GM12878 (cell line): ENCODE data around the gene TWF1. TPM values are rescaled to one million over a fixed set of nuclear protein-coding genes. Genes with fewer than 3 reads are reported as not detected.

Source experiments
- BCL3 ChIP-seq: IDR thresholded peaks from 2 replicates; pipeline ENCODE4 v1.6.1; 2011; ENCODE audit warnings: borderline replicate concordance, low read depth, mild to moderate bottlenecking, moderate library complexity, low read length; ENCODE audit not compliant: insufficient read depth, poor library complexity, severe bottlenecking
- CTCF ChIP-seq, 3 experiments: IDR thresholded peaks in 2 of 3; conservative IDR thresholded peaks in 1 of 3; 2 replicates each; pipeline ENCODE4 v1.5.1; 2011; ENCODE audit warnings: low read depth in 3 of 3, low read length in 3 of 3, mild to moderate bottlenecking in 3 of 3, control low read depth in 2 of 3, moderate library complexity in 2 of 3, inconsistent platforms in 1 of 3, mixed read lengths in 1 of 3; ENCODE audit not compliant: control insufficient read depth in 2 of 3, insufficient read depth in 1 of 3; ENCODE audit errors: extremely low read depth in 1 of 3
- FOS ChIP-seq: IDR thresholded peaks from 3 replicates; pipeline ENCODE4 v1.6.1; 2011; ENCODE audit warnings: borderline replicate concordance; ENCODE audit not compliant: insufficient read length; ENCODE audit errors: extremely low read depth
- GABPA ChIP-seq: IDR thresholded peaks from 2 replicates; pipeline ENCODE4 v1.6.1; 2014; ENCODE audit warnings: antibody characterized with exemption, low read depth, mild to moderate bottlenecking, inconsistent platforms
- KAT2A ChIP-seq: conservative IDR thresholded peaks from 2 replicates; pipeline ENCODE4 v1.6.1; 2011; ENCODE audit warnings: low read depth, low read length; ENCODE audit not compliant: control insufficient read depth
- KLF5 ChIP-seq: fragments of 450-650 bp; IDR thresholded peaks from 2 replicates; pipeline ENCODE4 v1.6.1; 2014; ENCODE audit warnings: mild to moderate bottlenecking; ENCODE audit not compliant: partially characterized antibody
- MLLT1 ChIP-seq: fragments of 450-650 bp; IDR thresholded peaks from 2 replicates; pipeline ENCODE4 v1.6.1; 2016; ENCODE audit warnings: mild to moderate bottlenecking
- MTA2 ChIP-seq: fragments of 450-650 bp; IDR thresholded peaks from 2 replicates; pipeline ENCODE4 v1.6.1; 2016; ENCODE audit warnings: low read depth, mild to moderate bottlenecking, moderate library complexity
- NBN ChIP-seq: fragments of 450-650 bp; IDR thresholded peaks from 2 replicates; pipeline ENCODE4 v1.6.1; 2016
- NFIC ChIP-seq: IDR thresholded peaks from 2 replicates; pipeline ENCODE4 v1.6.1; 2012; ENCODE audit warnings: low read depth, mild to moderate bottlenecking, inconsistent platforms, low read length, moderate library complexity
- RBBP5 ChIP-seq: fragments of 200-600 bp; sonication (generic); conservative IDR thresholded peaks from 2 replicates; pipeline ENCODE4 v1.6.1; 2016
- RUNX3 ChIP-seq: IDR thresholded peaks from 2 replicates; pipeline ENCODE4 v1.6.1; 2012; ENCODE audit warnings: low read length, inconsistent platforms
- SIN3A ChIP-seq: IDR thresholded peaks from 2 replicates; pipeline ENCODE4 v1.6.1; 2012; ENCODE audit warnings: low read depth, low read length, improper control_type of control experiment
- SRF ChIP-seq, 2 experiments: IDR thresholded peaks; 2 replicates each; pipeline ENCODE4 v1.6.1; 2011; ENCODE audit warnings: low read depth in 2 of 2, low read length in 2 of 2, mild to moderate bottlenecking in 1 of 2, moderate library complexity in 1 of 2
- TCF7 ChIP-seq: IDR thresholded peaks from 2 replicates; pipeline ENCODE4 v1.6.1; 2014; ENCODE audit warnings: antibody characterized with exemption, borderline replicate concordance
- ZNF274 ChIP-seq: IDR thresholded peaks from one replicate; pipeline ENCODE4 v1.8.0; 2011; ENCODE audit not compliant: insufficient read length, insufficient read depth
- ZNF622 ChIP-seq: fragments of 450-650 bp; IDR thresholded peaks from 2 replicates; pipeline ENCODE4 v1.6.1; 2017; ENCODE audit warnings: mild to moderate bottlenecking, inconsistent platforms
- polyA plus RNA-seq, 11 experiments: library from polyadenylated mRNA; depleted of rRNA in 4 of 11; unstranded in 6 of 11; stranded (reverse) in 5 of 11; fragments of >200 nt; fragmentation: Nextera tagmentation in 4 of 11; fragmentation: Illumina TruSeq in 1 of 11; extraction: Ambion mirVana in 4 of 11; extraction: Trizol in 1 of 11; gene quantifications; 1 replicate in 1 of 11; 2 replicates in 10 of 11; pipeline versions ENCODE4 v1.2.1 to v1.2.3, GENCODE V29; 2011 to 2016; ENCODE audit warnings: inconsistent platforms in 2 of 11, missing spikeins in 2 of 11, low read depth in 1 of 11
- total RNA-seq, 4 experiments: library from RNA; depleted of rRNA in 3 of 4; stranded (reverse); fragments of >200 nt in 3 of 4; fragmentation: Illumina TruSeq in 1 of 4; extraction: Trizol in 1 of 4; gene quantifications; 2 replicates each; pipeline versions ENCODE4 v1.2.1 to v1.2.3, GENCODE V29; 2013 to 2021
- TF ChIP-seq, protein P1 (sequence below): IDR thresholded peaks from 2 replicates; pipeline ENCODE4 v1.6.1; 2012; ENCODE audit warnings: mild to moderate bottlenecking, low read depth, low read length
- TF ChIP-seq, protein P2 (sequence below): IDR thresholded peaks from 2 replicates; pipeline ENCODE4 v1.6.1; 2012; ENCODE audit warnings: low read depth, low read length, improper control_type of control experiment

TWF1 gene
- total and polyA plus RNA-seq, 10 of the 15 experiments (the other 5 are each of a cell fraction or from before 2014, with no cell fraction given) = 8.7 to 23.5 (median 18.4) TPM

DNA sequence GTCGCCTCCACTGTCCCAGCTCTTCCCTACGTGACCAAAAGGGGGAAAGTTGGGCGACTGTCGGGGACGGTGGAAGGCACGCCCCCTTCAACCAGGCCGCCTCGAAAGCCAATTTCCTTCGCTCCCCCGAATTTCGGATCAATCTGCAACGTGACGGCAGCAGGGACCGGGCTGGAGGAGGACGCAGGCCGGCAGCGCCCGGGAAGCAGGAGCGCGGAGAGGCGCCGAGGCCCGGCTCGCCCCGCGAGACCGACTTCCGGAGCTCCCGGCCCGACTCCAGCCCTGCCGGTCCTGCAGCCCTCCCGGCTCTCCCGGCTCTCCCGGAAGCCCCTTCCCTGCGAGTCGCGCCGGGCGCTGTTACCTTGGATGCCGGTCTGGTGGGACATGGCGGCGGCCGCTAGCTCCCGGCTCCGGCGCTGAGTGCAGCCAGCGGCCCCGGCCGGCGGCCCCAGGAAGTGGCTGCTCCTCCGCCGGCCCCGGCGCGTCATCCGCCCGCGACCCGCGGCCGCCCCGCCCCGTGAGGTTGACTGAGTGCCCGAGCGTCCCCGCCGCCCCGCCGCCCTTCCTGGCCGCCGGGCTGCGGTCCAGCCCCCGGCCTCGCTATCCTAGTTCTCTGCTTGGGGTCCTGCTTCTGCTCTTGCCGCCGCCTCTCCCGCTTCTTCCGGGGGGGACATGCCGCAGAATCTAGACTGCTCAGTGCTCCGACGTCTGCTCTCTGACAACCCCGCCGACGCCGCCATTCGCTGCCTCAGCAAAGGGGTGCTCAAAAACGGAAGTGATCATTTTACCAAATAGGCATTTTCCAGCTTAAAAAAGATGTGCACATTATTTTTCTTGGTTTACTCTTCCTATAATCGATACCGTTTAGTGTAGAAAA, at the start of gene TWF1 (continued):
- TF ChIP-seq, protein P1, sequence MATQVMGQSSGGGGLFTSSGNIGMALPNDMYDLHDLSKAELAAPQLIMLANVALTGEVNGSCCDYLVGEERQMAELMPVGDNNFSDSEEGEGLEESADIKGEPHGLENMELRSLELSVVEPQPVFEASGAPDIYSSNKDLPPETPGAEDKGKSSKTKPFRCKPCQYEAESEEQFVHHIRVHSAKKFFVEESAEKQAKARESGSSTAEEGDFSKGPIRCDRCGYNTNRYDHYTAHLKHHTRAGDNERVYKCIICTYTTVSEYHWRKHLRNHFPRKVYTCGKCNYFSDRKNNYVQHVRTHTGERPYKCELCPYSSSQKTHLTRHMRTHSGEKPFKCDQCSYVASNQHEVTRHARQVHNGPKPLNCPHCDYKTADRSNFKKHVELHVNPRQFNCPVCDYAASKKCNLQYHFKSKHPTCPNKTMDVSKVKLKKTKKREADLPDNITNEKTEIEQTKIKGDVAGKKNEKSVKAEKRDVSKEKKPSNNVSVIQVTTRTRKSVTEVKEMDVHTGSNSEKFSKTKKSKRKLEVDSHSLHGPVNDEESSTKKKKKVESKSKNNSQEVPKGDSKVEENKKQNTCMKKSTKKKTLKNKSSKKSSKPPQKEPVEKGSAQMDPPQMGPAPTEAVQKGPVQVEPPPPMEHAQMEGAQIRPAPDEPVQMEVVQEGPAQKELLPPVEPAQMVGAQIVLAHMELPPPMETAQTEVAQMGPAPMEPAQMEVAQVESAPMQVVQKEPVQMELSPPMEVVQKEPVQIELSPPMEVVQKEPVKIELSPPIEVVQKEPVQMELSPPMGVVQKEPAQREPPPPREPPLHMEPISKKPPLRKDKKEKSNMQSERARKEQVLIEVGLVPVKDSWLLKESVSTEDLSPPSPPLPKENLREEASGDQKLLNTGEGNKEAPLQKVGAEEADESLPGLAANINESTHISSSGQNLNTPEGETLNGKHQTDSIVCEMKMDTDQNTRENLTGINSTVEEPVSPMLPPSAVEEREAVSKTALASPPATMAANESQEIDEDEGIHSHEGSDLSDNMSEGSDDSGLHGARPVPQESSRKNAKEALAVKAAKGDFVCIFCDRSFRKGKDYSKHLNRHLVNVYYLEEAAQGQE = no peak
- TF ChIP-seq ZNF274 (no peak), KAT2A (no peak), CTCF (IDR thresholded peaks at IDR 0.05 in 2 of 3, conservative IDR thresholded peaks at IDR 0.05 in 1 of 3; ENCODE audit: control insufficient read depth in 2 of 3, extremely low read depth in 1 of 3, insufficient read depth in 1 of 3, low read depth in 3 of 3, low read length in 3 of 3) (peak in 2 of 3 experiments; percentile 18 to 30; a peak in 2 of 6 replicates), KLF5 (peak; percentile 69), SIN3A (0 out of 2 replicates have a peak, but pooled peaks have one; percentile 39), NFIC (no peak), RUNX3 (peak; percentile 57), GABPA (peak; percentile 52), RBBP5 (no peak), SRF (IDR thresholded peaks at IDR 0.05; ENCODE audit: low read depth in 2 of 2, low read length in 2 of 2) (peak in 1 of 2 experiments; percentile 74; a peak in 1 of 4 replicates), MTA2 (0 out of 2 replicates have a peak, but pooled peaks have one; percentile 34), NBN (peak; percentile 78), BCL3 (no peak), MLLT1 (peak; percentile 78), FOS (no peak), ZNF622 (no peak), TCF7 (peak; percentile 42; the same call in 1 of the 2 replicates)
- TF ChIP-seq, protein P2, sequence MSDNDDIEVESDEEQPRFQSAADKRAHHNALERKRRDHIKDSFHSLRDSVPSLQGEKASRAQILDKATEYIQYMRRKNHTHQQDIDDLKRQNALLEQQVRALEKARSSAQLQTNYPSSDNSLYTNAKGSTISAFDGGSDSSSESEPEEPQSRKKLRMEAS = peak; percentile 50; the same call in 1 of the 2 replicates
